Measurements from ENCODE around the gene TOMM70. TPM values are rescaled to one million over a fixed set of nuclear protein-coding genes. Genes with fewer than 3 reads are reported as not detected.
A peak's percentile ranks its signal among the peaks of the same experiment; 100 is the strongest.

Gene TOMM70
- total RNA-seq, 2 experiments from 2014 or later: 41.2 to 54.5 TPM

GRCh38 chr3:100407977-100408532, 7.2 kb upstream of the TOMM70 start:
- no peak for TF ChIP-seq EZH2phosphoT487 (IDR thresholded peaks at IDR 0.05; ENCODE audit: borderline replicate concordance, low read depth, low read length)
- no peak for TF ChIP-seq CTCF (conservative IDR thresholded peaks at IDR 0.05; ENCODE audit: low read length)
- peaks cover 16% of the 10 kb centered on the region for H3K9me3 ChIP-seq (ENCODE audit: low read length)
- no TSS peak for BruUV-seq (replicated peaks)
- H3K4me3 ChIP-seq (ENCODE audit: low read depth, low read length, poor library complexity, severe bottlenecking): no peak overlapping the region
- no peak for DNase-seq (ENCODE audit: low spot score)
- intact Hi-C loops (cut with micrococcal nuclease; ENCODE audit: unreplicated experiment): loop anchor here (10.0 kb wide), 1 partner anchor 1157 kb away; the partner anchor contains the start of gene TRMT10C
- no peaks in the 10 kb centered on the region for H4K20me1 ChIP-seq (ENCODE audit: insufficient read depth, low read length)
- ChIA-PET CTCF (ENCODE audit: unreplicated experiment) (no interaction called here), POLR2A (no interaction called here)
- peaks cover 38% of the 10 kb centered on the region; the same call in 1 of the 2 replicates for H3K79me2 ChIP-seq (ENCODE audit: insufficient read depth, low read depth, low read length)
- H3K27ac ChIP-seq (ENCODE audit: low read depth, low read length, poor library complexity, severe bottlenecking): no peak overlapping the region
- no peak overlapping the region for H2AFZ ChIP-seq (ENCODE audit: low read length)
- H3K36me3 ChIP-seq (ENCODE audit: insufficient read depth, low read length): peaks cover 51% of the 10 kb centered on the region
- no peaks in the 10 kb centered on the region for H3K9me2 ChIP-seq (ENCODE audit: insufficient read depth, low read length)
- no peak overlapping the region for H3K4me2 ChIP-seq (ENCODE audit: low read length)
- H3K4me1 ChIP-seq (ENCODE audit: insufficient read depth, low read length, poor library complexity, severe bottlenecking): peaks cover 11% of the 10 kb centered on the region

- peaks cover 47% of the 10 kb centered on the region; the same call in 1 of the 2 replicates for H3K79me2 ChIP-seq (ENCODE audit: insufficient read depth, low read depth, low read length)
- ChIA-PET POLR2A (interaction anchor here (0.6 kb wide), 1 partner anchor 28 kb away, joined by 3 read pairs; no protein-coding TSS in a partner anchor), CTCF (ENCODE audit: unreplicated experiment) (no interaction called here)
- H3K36me3 ChIP-seq (ENCODE audit: insufficient read depth, low read length): peaks cover 51% of the 10 kb centered on the region
- no peak overlapping the region for H3K27ac ChIP-seq (ENCODE audit: low read depth, low read length, poor library complexity, severe bottlenecking)
- intact Hi-C loops (cut with micrococcal nuclease; ENCODE audit: unreplicated experiment): loop anchor here (10.0 kb wide), 1 partner anchor 1158 kb away; the partner anchor contains the start of gene TRMT10C
- no peak for DNase-seq (ENCODE audit: low spot score)
- no peak overlapping the region for H3K4me3 ChIP-seq (ENCODE audit: low read depth, low read length, poor library complexity, severe bottlenecking)
- H3K4me2 ChIP-seq (ENCODE audit: low read length): no peak overlapping the region
- H3K4me1 ChIP-seq (ENCODE audit: insufficient read depth, low read length, poor library complexity, severe bottlenecking): peaks cover 12% of the 10 kb centered on the region
- BruUV-seq (replicated peaks): no TSS peak
- peaks cover 16% of the 10 kb centered on the region for H3K9me3 ChIP-seq (ENCODE audit: low read length)
- TF ChIP-seq CTCF (conservative IDR thresholded peaks at IDR 0.05; ENCODE audit: low read length) (no peak), EZH2phosphoT487 (IDR thresholded peaks at IDR 0.05; ENCODE audit: borderline replicate concordance, low read depth, low read length) (no peak)
- H2AFZ ChIP-seq (ENCODE audit: low read length): no peak overlapping the region
- H4K20me1 ChIP-seq (ENCODE audit: insufficient read depth, low read length): no peaks in the 10 kb centered on the region
- no peaks in the 10 kb centered on the region for H3K9me2 ChIP-seq (ENCODE audit: insufficient read depth, low read length)
Observed at GRCh38 chr3:100407164-100407563, 6.3 kb upstream of the TOMM70 start.

- Histone ChIP-seq H3K4me1 (ENCODE audit: insufficient read depth, low read length, poor library complexity, severe bottlenecking) (peaks cover 15% of the 10 kb centered on the region), H2AFZ (ENCODE audit: low read length) (no peak overlapping the region), H4K20me1 (ENCODE audit: insufficient read depth, low read length) (peaks cover 13% of the 10 kb centered on the region), H3K9me2 (ENCODE audit: insufficient read depth, low read length) (no peaks in the 10 kb centered on the region), H3K27ac (ENCODE audit: low read depth, low read length, poor library complexity, severe bottlenecking) (no peak overlapping the region), H3K79me2 (ENCODE audit: insufficient read depth, low read depth, low read length) (peaks cover 70% of the 10 kb centered on the region), H3K4me3 (ENCODE audit: low read depth, low read length, poor library complexity, severe bottlenecking) (peak overlapping the region; percentile 93), H3K4me2 (ENCODE audit: low read length) (peak overlapping the region; percentile 88), H3K9me3 (ENCODE audit: low read length) (peaks cover 16% of the 10 kb centered on the region), H3K36me3 (ENCODE audit: insufficient read depth, low read length) (peaks cover 33% of the 10 kb centered on the region)
- ChIA-PET CTCF (ENCODE audit: unreplicated experiment) (no interaction called here), POLR2A (interaction anchor here (0.7 to 1.3 kb wide), 10 partner anchors 10 to 88 kb away, joined by 3 to 5 read pairs (median 4); partner anchors contain the start of gene TMEM45A)
- no peak for TF ChIP-seq EZH2phosphoT487 (IDR thresholded peaks at IDR 0.05; ENCODE audit: borderline replicate concordance, low read depth, low read length)
- no peak for TF ChIP-seq CTCF (conservative IDR thresholded peaks at IDR 0.05; ENCODE audit: low read length)
- no peak for DNase-seq (ENCODE audit: low spot score)
- no TSS peak for BruUV-seq (replicated peaks)
- intact Hi-C loops (cut with micrococcal nuclease; ENCODE audit: unreplicated experiment): loop anchor here (5.0 to 10.0 kb wide), 2 partner anchors 308 to 1161 kb away; partner anchors contain the start of gene TRMT10C
Observed at GRCh38 chr3:100404250-100404548, 3.3 kb upstream of the TOMM70 start.

Data from OCI-LY7 (cell line).